Activated CD4-positive, alpha-beta T cell treated with anti-CD3 and anti-CD28 coated beads, Interleukin-2, Interleukin-4, amounts not matched to agents 100 ng/mL and 50 ng/mL, durations not matched to agents 16 hours and 8 hours (primary cell): ENCODE results near the gene IGF2.
A peak's percentile ranks its signal among the peaks of the same experiment; 100 is the strongest.

Experiments used
- DNase-seq: peaks from one replicate; pipeline ENCODE4 v3.0.0-alpha.2; 2020; ENCODE audit warnings: low spot score

The IGF2 gene

DNA sequence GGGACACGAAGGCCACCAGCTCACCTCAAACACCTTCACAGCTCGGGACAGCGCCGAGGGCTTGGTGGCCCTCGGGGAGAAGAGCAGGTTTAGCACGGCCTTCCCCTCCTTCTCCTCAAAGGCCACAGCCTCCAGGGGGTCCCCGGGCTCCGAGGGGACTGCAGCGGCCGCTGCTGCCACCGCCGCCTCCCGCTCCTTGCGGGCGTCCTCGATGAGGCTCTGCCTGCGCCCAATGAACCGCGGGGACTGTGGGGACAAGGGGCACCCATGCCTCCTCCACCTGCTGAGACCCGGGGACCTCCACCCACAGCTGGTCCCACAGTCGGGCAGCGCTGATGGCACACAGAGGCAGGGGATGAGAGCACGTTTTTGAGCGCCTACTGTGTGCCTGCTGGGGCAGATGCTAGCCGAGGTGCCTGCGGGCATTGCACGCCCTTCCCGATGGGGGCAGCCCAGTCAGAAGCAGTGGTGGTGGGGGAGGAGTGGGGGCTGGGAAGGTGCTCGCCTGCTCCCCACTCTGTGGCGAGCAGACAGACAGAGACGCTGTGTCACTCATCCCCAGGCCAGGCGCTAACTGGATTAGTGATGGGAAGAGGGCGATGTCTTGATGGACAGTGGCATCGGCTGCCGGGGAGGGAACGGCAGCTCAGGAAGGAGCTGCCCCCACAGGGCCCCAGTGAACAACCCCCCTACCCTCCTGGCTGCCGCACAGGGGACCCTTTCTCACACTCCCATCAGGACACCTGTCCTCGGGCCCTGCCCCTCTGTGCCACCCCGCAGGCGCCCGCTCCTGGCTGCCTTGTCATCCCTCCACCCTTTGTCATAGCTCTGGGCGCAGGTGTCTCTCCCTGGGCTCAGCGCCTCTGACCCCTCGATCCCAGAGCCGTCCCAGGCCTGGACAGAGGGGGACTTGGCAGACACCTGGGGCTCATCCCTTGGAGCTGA is 30.7 kb upstream of the IGF2 start:
- DNase-seq: no peak

DNA sequence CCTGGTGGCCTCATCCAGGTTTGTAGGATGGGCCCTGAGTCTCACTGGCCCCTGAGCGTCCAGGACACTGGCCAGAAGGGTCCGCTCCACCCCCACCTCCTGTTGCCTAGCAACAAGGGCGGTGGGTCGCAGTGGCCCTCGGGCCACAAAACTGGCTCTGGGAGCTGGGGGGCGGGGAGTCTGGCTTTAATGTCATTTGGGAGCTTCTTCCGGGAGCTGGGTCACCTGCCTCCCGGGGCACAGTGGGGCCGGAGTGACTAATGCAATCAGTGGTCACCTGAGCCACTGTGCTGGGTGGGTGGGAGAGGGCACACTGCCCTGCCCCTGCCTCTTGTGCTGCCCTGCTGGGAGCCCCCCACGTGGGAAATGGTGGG is 29.8 kb upstream of the IGF2 start:
- no peak for DNase-seq

DNA sequence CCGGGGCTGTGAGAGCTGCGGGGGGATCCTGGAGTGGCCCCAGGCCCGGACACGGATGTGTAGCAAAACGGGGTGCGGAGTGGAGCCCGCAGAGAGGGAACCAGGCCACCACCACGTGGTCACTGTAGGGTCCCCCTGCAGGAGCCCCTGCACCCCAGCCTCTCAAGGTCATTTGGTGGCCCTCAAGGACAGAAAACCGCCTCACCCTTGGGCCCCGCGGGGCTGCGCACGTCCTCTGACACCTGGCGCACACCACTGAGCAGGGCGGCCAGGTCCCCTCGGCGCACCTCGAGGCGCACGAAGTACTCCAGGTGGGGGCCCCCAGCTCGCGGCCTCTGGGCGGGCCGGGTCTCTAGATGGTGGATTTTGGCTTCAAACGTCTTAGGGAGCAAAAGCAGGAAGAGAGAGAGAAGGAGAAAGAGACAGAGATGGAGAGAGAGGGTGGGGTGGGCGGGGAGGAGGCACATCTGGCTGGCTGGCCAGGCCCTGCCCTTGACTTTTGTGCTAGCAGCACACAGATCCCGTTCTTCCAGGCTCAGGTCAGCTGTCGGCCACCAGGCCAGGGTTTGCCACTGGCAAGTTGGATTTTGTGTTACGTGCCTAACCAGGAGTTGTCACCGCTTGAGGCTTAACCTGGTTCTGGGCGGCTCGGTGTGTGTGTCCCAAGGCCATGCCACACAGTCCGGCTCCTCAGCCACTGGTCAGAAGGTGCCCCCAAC is 29.3 kb upstream of the IGF2 start:
- DNase-seq: no peak

DNA sequence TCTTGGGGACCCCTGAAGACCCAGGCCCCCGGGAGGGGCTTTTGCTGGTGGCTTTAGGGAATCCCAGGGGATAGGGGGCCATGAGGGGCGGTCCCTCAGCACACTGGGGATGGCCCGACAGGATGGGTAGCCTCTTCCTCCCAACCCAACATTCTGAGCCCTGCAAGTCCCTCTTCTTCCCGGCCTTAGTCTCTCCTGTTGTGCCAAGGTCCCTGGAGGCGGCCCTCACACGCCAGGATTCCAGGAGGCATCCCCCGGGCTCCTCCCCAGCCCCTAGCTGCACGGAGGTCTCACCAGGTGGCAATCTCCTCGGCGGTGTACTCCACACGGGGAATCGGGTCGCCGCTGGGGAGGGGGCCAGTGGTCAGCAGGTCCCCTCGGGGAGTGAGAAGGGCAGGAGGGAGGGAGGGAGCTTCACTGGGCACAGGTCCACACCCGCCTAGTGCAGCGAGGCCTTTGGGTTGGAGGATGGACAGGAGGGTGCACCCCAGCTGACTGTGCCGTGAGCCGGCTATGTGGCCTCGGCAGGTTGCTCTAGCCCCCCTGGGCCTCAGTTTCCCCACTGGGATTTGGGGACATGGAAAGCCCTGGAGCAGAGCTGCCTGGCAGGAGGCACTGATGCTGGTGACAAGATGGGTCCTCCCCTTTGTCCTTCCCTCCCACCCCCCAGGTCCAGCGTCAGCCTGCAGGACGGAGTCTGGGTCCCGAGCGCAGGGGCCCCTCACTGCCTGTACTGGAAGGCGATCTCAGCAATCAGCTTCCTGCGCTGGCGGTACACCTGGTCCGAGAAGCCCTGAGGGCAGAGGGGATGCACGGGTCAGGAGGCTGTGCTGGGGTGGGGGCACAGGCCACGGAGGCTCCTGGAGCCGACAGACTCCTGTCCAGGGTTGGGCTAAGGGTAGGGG is 28.2 kb upstream of the IGF2 start:
- DNase-seq: no peak

DNA sequence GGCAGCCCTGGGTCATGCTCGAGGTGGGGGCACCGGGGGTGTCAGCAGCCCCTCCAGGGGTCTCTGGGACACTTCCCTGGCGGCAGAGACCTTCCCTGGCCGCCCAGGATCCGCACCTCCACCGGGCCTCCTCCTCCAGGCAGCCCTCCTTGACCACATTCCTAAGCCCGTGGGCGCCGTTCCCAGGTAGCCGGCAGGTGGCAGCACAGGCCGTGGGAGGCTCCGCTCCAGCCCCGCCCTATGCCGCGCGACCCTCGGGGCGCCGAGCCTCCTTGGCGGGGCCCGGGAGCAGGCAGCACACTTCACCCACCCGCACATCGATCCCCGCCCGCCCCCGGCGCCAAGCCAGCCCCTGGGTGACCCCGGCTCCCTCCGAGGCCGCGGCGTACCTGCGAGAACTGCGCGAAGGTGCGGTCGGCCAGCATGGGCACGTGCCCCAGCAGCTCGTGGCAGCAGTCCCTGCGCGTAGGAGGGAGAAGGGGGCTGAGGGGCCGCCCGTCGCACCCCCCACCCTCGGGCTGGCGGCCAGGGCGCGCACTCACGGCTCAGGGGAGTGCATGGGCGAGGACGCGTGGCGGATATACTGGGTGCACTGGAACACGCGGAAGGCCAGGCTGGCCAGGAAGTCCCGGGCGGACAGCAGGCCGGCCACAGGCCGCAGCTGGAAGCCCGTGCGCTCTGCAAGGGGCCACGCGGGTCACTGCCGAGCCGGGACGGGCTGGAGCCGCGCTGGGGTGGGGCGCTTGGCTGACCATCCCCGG is 27.1 kb upstream of the IGF2 start:
- DNase-seq: peak; percentile 37

DNA sequence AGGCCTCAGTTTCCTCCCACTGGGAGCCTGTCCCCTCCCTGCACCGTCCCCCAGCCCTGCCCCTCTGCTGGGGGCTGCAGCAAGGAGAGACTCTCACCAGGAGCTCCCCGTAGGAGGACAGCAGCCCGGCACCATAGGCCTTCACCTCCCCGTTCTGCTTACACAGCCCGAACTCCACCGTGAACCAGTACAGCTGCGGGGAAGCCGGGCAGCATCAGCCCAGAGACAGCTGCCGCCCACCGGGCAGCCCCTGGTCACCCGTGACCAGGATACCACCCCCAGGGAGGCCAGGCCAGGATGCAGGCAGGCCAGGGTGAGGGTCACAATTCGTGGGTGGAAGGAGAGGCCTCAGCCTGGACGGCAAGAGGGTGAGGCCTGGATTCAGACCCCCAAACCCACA is 26.4 kb upstream of the IGF2 start:
- DNase-seq: no peak

DNA sequence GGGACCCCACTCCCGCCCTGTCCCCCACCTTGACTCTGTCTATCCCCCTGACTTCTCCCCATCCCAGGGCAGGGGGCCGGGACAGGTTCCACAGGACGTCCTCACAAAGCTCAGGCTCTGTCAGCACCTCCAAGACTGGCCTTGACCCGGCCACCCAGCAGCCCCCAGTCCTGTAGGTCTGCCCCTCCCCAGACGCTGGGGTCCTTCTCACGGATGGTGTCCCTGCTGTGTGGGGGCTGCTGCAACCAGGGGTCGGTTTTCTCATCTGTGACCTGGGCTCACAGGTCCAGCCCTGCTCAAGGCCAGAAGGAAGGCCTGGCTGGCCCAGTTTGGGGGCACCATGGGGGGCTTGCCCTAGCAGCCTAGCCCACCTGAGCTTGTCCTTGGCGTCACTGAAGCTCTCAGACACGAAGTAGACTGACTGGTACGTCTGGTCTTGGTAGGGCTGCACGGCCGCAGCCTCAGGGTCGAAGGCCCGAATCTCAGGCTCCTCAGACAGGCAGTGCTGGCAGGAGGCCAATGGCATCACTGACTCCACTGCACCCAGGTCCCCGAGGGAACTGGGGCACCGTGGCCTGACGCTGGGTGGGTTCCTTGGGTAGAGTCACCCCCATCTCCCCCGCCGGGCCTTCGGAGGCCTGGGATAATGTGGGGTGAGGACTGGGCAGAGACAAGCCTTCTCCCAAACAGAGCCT is 25.8 kb upstream of the IGF2 start:
- no peak for DNase-seq

DNA sequence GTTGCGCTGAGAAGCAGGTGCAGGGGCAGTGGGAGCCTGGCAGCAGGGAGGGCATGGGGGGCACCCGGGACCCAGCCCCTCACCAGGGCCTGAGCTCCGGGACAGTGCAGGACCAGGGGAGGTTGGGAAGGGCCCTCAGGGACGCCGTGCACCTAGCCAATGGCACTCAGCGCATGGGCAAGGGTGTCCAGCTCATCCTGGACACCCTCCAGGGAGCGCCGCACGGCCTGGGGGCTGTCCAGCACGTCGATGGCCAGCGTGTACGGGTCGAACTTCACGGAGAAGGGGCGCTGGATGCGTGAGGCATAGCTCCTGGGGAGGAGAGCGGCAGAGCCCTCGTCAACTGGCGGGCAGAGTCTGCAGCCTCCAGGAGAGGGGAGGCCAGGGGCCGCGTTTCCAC is 24.9 kb upstream of the IGF2 start:
- no peak for DNase-seq

DNA sequence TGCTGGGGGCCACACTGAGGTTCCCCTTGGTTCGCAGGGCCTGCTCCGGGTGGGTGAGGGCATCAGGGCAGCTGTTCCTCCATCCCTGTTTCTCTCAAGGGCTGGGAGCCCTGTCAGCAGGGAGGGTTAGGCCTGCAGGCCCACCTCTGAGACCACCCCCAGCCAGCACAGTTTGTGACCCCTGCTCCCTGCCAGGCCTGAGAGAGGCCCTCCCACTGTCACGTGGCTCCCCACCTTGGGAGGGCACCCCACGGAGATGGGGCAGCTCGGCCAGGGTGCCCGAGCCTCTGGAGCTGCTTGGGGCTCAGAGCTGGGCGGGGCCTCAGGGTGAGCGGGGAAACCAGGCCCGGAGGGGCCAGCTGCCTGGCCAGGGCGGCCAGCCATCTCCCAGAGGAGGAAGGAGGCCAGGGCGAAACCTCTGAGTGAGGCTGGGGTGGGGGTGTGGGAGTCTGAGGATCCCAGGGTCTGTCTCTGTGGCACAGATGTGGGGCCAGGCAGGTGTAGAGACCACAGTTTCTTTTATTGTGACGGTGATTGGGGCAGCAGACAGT is 24.3 kb upstream of the IGF2 start:
- no peak for DNase-seq

DNA sequence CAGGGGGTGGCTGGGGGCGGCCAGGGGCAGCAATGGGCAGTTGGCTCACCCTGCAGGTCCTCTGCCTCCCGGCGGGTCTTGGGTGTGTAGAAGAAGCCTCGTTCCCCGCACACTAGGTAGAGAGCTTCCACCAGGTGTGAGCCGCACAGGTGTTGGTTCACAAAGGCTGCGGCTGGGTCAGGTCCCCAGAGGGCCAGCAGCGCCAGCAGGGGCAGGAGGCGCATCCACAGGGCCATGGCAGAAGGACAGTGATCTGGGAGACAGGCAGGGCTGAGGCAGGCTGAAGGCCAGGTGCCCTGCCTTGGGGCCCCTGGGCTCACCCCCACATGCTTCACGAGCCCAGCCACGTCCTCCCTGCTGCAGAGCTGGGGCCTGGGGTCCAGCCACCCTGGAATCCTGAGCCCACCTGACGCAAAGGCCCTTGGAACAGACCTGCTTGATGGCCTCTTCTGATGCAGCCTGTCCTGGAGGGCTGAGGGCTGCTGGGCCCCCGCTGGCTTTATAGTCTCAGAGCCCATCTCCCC is 21.6 kb upstream of the IGF2 start, which contains the start of gene INS:
Gene INS (minus strand): TSS at position 474 of the 524 bp plus-strand sequence. CDS start 238 bp downstream, at position 236.
- DNase-seq: no peak

DNA sequence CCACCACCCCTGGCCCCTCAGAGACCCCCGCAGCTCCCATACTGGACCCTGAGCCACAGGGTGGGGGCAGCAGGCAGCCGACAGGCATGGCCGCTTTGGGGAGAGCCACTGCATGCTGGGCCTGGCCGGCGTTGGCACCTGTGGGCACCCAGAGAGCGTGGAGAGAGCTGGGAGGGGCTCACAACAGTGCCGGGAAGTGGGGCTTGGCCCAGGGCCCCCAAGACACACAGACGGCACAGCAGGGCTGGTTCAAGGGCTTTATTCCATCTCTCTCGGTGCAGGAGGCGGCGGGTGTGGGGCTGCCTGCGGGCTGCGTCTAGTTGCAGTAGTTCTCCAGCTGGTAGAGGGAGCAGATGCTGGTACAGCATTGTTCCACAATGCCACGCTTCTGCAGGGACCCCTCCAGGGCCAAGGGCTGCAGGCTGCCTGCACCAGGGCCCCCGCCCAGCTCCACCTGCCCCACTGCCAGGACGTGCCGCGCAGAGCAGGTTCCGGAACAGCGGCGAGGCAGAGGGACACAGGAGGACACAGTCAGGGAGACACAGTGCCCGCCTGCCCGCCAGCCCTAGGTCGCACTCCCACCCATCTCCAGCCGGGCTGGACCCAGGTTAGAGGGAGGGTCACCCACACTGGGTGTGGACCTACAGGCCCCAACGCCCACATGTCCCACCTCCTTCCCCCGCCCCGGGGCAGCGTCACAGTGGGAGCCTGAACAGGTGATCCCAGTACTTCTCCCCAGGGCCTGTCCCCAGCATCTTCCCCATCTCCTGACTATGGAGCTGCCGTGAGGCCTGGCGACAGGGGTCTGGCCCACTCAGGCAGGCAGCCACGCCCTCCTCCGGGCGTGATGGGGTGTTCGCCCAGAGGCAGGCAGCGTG is 20.6 kb upstream of the IGF2 start:
- no peak for DNase-seq

DNA sequence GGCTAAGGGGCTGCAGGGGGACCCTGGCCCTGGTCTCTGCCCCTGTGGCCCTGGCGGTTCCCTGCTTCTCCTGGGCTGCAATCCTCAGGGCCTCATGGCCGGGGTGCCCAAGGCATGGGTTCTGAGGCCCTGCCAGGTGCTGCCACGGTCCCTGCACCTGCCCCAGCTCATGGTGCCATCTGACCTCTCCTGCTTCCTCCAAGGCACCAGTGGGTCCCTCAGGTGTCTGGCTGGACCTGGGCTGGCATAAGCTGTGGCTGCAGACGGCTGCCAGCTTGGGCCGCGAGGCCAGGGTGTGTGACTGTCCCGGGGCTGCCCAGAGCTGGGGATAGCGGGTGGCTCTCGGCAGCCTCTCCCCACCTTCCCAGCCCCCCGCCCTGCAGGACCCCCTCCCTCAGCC is 19.8 kb upstream of the IGF2 start:
- DNase-seq: no peak

DNA sequence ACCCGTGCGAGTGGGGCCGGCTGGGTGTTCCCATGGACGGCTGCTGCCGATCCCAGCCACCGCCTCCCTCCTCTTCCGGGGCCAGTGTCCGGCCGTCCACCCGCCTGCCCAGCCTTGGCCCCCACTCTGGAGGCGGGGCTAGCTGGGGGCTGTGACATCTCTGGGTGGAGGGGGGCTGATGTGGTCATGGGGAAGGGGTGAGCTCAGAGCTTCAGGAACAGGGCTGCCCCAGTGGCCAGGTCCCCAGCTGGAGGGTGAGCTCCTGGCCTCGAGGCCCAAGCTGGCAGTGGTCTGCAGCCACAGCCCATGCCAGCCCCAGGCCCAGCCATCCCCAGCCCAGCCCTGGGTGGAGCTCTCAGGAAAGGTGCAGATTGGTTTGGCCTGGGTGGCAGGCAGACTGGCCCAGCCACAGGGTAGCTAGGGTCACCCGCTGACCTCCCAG is 19.1 kb upstream of the IGF2 start:
- no peak for DNase-seq

DNA sequence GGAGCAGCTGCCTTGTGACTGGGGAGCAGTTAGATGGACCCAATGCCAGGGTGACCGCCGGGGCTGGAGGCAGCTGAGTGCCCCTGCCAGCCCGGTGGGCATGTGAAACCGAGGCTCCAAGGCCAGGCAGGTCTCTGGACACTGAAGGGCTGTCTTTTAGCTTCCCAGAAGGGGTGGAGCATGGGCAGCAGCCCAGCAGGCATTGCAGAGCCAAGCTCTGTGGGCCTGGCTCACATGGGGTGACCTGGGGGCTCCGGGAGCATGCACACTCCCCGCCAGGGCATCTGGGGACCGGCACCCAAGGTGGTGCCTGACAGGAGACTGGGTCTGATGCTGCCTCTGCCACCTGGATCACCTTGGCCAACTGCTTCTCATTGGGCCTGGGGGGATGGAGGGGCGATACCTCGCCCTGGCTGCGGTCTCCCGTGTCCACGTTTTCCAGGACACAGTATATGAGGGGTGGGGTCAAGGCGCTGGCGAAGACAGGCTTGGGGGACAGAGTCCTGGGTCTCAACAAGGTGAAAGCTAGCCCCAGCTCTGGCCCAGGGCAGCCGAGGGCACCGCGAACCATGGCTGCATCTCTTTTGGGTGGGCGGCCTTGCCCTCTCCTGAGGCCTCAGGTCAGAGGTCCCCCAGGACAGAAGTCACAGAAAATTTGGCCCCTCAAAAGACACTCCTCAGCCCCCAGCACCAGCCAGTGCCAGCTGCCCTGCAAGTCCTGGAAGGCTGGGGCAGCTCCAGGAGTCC is 18.3 kb upstream of the IGF2 start:
- DNase-seq: no peak

DNA sequence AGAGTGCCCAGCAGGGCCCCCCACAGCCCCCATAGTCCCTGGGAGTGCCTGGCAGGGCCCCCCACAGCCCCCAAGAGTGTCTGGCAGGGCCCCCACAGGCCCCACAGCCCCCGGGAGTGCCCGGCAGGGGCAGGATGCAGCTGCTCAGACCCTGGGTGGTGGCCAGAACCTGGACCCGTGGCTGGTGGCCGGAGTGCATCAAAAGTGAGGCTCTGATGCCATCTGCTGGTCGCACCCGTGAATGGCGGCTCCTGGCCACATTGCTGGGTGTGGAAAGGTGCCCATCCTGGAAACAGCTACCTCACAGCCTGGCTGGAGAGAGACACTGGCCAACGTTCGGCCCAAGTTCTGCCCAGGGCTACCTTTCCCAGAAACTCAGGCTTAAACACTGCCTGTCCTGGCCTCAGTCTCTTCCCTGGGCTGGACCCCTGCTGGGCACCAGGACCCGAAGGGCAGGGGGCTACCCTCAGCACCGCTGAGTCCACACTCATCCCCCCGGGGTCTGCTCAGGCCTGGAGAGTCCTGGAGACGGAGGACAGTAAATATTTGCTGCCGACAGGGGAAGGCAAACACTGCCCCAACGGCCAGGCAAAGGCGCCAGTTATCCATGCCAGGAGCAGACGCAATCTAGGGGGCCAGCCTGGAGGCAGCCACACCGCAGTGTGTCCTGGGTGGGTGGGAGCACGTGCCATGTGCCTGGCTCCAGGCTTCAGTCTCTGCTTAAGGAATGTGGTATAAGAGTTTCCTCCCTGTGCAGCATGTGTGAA is 17.4 kb upstream of the IGF2 start:
- DNase-seq: peak; percentile 58

DNA sequence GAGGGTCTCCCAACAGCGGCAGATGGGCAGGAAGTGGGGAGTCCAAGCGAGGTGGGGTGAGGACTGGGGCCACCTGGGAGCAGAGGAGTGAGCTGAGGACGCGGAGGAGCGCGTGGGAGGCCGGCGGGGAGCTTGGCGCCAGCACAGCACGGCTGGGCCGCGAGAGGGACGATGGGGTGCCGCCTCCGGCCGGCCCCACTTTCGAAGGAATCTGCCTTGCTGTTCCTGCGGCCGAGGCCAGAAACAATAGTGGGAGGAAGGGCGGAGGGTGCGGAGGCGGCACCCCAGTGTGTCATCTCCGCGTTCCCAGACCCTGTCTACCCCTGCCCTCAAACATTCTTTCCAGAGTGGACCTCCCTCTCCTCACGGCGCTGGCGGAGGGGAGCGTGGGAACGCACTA is 16.3 kb upstream of the IGF2 start:
- DNase-seq: no peak

DNA sequence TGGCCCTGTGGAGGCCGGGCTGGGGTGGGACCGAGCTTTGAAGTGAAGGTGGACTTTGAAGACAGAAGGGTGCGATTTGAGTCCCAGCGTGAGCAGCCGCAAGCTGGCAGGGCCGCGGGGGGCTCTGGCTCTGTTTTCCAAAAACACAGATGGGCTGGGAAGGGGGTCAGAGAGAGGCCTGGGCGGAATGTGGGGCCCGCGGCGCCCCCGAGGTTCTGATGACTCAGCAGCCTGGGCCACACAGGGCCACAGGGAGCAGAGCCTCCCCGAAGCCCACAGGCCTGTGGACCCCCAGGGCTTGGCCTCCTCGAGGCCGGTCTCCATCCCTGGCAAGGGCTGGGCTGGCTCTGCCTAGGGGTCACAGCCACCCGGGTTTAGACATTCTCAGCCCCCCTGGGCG is 15.7 kb upstream of the IGF2 start:
- DNase-seq: no peak

DNA sequence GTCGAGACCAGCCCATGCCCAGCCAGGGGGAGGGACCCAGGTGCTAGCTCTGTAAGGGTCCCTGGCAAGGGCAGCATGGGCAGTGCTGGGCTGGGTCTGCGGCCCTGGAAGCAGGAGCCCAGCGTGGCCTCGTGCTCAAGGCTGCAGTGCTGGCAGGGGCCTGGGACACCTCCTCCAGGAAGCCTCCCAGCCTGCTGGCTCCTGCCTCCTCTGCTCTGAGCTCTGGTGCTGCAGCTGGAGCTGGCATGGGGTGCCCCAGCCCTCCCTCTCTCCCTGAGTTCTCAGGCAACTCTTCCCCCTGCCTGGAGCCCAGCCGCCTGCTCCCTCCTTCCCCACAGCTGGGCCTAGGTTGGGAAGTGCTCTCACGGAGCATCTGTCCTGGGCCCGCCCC is 15.0 kb upstream of the IGF2 start:
- no peak for DNase-seq
